ENCODE results near the gene KRTAP16-1. TPM values are rescaled to one million over a fixed set of nuclear protein-coding genes. Genes with fewer than 3 reads are reported as not detected.

KRTAP16-1 gene
- total and polyA plus RNA-seq, 2 of the 13 experiments (the other 11 are each of a cell fraction or from before 2014, with no cell fraction given), result not detected

- TF ChIP-seq SOX6 (IDR thresholded peaks at IDR 0.05), result no peak
- no peak for TF ChIP-seq SOX6 (CRISPR knock-in tag; IDR thresholded peaks at IDR 0.05)
- no peak for TF ChIP-seq ZNF225 (CRISPR knock-in tag; IDR thresholded peaks at IDR 0.05)
- no peak for TF ChIP-seq TFDP2 (CRISPR knock-in tag; IDR thresholded peaks at IDR 0.05)
- TF ChIP-seq TBL1XR1 (IDR thresholded peaks at IDR 0.05; ENCODE audit: borderline replicate concordance, low read length, partially characterized antibody), result no peak
- TF ChIP-seq ZNF878 (CRISPR knock-in tag; IDR thresholded peaks at IDR 0.05), result no peak
- TF ChIP-seq ZKSCAN5 (CRISPR knock-in tag; IDR thresholded peaks at IDR 0.05), result no peak
- TF ChIP-seq BRF2 (CRISPR knock-in tag; IDR thresholded peaks at IDR 0.05), result no peak
- TF ChIP-seq EEA1 (CRISPR knock-in tag; IDR thresholded peaks at IDR 0.05; ENCODE audit: borderline replicate concordance), result no peak
- TF ChIP-seq ONECUT2 (CRISPR knock-in tag; IDR thresholded peaks at IDR 0.05), result no peak
- TF ChIP-seq SKIL (CRISPR knock-in tag; IDR thresholded peaks at IDR 0.05; ENCODE audit: borderline replicate concordance), result no peak
- no peak for TF ChIP-seq SALL2 (CRISPR knock-in tag; IDR thresholded peaks at IDR 0.05)
- TF ChIP-seq ZNF569 (CRISPR knock-in tag; IDR thresholded peaks at IDR 0.05; ENCODE audit: borderline replicate concordance), result no peak
- TF ChIP-seq SMAD3 (CRISPR knock-in tag; IDR thresholded peaks at IDR 0.05), result 0 out of 2 replicates have a peak, but pooled peaks have one; percentile 13
- no peak for TF ChIP-seq ZNF564 (CRISPR knock-in tag; IDR thresholded peaks at IDR 0.05)
- TF ChIP-seq CEBPG (CRISPR knock-in tag; IDR thresholded peaks at IDR 0.05), result peak; percentile 33; the same call in 1 of the 2 replicates
These were observed 13.2 kb upstream of the KRTAP16-1 start (continued) for GRCh38 chr17:41322094-41322902.

Measured in HepG2 (cell line).